CD4-positive, alpha-beta T cell treated with Interleukin-2 at 100 ng/mL for 4 hours (primary cell): ENCODE measurements around the gene R3HCC1L.
"Not testable (repeated sequence)": the region's sequence is repeated elsewhere in the genome, so short reads cannot be mapped to it uniquely, and the experiment has no call there.

Source experiments
- DNase-seq: peaks from one replicate; pipeline ENCODE4 v3.0.0-alpha.2; 2020; ENCODE audit warnings: low spot score

R3HCC1L gene

DNA sequence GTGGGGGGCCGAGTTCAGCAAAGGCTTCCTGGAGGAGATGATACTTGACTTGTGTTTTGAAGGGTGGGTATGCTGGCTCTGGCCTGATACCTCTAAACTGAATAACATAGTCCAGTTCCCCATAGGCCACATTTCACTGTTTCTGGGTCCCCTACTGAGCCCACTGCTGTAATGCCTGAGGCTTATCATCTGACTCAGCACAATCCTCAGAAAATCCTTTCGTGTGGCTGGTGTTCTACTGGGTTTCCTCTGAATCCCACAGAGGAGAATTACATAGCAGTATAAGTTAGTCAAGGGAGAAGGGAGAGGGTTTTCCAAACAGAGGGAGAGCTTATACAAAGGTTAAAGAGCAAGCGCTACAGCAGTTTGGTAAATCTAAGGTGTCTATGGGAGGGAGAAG is 2.8 kb upstream of the R3HCC1L start:
- DNase-seq, result no peak

DNA sequence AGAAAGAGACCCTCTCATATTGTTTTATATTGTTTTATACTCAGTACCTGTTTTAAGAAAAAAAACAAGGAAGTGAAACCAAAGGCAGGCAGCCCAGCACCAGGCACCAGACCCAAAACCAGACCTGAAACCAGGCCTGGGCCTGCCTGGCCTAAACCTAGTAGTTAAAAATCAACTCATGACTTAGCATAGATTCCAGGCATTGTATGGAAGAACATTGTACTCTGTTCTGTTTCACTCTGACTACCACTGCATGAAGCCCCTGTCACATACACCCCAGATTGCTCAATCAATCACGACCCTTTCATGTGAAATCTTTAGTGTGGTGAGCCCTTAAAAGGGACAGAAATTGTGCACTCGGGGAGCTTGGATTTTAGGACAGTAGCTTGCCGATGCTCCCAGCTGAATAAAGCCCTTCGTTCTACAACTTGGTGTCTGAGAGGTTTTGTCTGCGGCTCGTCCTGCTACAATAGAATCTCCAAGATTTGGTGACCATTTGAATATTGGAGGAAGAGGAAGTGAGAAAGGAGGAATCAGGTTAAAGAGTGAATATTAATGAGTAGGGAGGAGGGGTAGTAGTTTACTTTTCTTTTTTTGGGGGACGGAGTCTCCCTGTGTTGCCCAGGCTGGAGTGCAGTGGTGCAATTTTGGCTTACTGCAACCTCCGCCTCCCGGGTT is 1.2 kb upstream of the R3HCC1L start:
- DNase-seq, result not testable (repeated sequence)

DNA sequence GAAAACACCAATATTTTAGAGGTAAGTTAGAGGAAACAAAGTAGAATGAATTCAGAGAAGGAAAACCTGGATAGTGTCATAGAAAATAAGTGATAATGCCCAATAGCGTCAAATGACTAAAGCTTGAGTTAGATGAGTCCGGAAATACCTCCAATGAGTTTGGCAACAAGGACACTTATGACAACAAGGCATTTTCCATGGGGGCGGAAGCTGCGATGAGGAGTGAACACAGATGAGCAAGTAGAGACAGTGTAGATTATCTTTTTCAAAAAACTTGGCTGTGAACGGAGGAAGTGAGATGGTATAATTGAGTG is 383 bp upstream of the R3HCC1L start:
- no peak for DNase-seq

DNA sequence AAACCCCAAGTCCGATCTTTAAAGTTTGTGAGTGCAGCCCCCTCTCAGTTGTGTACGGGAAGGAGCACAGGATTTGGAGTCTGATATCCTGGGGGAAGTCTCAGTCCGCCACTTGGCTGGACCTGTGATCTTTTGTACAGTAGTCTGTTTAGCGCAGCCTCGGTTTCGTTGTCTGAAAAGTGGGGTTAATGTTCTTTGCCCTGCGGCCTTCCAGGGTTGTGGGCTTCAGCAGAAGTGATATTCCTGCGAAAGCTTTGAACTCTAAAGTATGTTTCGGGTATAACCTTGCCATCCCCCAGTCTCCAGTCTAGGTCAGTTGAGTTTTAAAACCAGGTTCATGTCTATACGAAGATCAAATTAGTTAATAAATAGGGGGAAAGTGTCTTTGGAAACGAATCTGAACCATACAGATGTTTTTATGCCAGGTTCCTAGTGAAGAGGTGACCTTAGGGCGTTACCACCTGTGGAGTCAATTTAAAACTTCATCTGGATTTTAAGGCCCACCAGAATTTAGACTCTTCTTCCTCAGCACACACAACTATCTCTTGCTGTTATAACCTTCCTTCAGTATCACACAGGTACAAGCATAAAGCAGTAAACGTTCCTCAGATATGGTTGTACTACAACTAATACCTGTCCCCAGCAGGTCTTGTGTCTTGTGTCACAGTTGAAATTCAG is 904 bp downstream of the R3HCC1L start:
- DNase-seq, result no peak

DNA sequence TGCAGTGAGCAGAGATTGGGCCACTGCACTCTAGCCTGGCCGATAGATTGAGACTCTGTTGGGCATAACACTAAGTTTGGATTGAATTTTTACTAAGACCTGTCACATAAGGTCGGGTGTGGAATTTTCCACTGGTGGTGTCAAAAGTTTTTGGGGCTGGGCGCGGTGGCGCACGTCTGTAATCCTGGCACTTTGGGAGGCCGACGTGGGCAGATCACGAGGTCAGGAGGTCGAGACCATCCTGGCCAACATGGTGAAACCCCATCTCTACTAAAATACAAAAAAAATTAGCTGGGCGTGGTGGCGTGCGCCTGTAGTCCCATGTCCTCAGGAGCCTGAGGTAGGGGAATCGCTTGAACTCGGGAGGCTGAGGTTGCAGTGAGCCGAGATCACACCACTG is 2.3 kb downstream of the R3HCC1L start:
- not testable (repeated sequence) for DNase-seq

DNA sequence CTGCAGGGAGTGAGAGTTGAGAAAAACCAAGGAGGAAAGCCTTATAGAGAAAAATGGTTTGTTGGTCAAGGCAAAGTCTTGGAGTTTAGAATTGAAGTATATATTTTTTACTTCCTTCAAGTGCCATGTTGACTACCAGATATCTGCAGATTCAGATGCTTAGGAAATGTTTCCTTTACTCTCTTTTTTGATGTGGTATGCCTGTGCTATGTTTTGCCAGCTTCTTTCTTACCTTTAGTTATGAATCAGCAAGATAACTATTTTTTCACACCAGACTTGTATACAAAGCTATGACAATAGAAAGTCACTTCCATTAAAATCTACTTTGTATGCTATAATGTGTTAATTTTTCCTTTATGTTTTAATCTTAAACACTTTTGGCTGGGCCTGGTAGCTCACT is 3.6 kb downstream of the R3HCC1L start:
- DNase-seq, result peak; percentile 24

DNA sequence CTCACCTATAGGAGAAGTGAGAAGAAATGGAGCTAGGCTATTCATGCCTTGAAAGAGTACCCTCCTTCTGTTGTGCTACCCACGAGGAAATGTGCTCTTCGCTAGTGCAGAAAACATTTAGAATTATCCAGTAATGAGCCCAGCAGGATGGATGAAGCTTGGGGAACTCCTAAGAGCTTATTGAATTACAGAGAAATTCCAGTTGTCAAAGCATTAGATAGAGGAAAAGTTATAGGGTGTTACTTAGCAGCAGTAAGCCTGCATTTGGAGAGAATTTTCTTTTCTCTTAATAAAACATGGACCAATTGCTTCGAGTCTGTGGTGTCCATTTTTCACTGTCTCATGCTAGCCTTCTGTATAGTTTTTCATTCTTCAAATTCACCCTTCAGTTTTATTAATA is 5.0 kb downstream of the R3HCC1L start:
- DNase-seq, result no peak

DNA sequence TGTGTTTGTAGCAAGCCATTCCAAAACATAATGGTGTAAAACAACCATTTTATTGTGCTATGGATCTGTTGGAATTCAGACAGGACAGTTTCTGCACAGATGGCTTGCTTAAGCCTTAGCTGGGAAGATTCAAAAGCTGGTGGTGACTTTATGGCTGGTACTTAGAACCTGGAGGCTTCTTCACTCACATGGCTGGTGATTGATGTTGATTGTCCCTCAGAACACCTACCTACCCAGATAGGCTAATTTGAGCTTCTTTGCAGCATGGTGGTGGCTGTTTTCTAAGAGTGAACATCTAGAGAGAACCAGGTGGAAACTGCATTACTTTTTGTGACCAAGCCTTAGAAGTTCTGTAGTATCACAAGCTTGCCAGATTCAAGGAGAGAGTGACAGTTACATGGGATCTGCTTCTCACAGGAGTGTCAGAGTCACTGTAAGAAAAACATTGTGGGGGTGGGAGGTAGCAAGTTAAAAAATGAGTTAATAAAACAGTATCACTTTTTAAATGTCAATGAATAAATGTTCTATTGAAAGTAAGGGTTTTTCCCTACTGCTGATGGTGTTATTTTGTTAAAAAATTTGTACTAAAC is 7.1 kb downstream of the R3HCC1L start:
- DNase-seq, result no peak

DNA sequence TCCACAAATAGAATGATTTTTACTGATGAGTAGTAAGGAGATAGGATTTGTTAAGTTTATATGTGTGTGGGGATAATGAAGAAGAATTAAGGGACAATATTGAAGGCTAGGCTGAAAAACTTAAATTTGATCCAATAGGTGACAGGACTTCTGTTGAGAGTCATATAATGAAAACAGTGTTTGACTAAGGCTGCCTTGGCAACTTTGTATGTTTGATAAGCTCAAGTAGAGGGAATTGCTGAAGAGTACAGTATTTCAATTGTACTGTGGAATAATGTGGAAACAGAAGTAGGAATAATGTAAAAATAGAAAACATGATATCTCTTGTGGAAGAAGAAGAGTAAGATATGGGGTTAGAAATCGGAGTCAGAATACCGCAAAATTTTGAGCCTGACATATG is 10.5 kb downstream of the R3HCC1L start:
- no peak for DNase-seq

DNA sequence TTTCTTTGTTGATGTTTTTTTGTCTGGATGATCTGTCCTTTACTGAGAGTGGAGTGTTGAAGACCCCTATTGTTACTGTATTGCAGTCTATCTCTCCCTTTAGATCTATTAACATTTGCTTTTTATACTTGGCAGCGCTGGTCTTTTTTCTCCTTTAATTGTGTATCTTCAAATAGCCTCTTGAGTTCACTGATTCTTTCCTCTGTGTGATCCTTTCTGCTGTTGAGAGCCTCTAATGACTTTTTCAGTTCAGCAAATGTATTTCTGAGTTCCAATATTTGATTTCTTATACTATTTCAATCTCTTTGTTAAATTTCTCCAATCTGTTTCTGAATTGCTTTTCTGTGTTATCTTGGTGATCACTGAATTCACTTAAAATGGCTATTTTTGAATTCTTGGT is 15.4 kb downstream of the R3HCC1L start:
- DNase-seq, result no peak

DNA sequence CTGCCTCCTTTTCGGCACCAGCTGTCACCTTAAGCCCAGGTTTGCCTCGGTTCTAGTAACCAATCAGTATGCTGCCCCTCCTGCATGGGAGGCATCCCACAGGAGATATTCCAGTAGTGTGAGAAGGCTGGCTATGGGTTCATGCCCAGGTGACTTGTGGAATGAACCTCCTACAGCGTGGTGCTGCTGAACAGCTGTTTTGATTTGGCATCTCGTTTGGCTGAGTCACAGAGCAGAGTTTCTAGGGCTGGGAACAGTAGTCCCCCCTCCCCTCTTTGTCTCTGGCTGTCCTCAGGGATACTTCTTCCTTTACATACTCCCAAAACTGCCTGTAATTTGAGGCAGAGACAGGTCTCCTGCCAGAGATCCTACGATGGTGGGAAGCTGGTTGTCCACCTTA is 16.1 kb downstream of the R3HCC1L start:
- DNase-seq, result no peak

DNA sequence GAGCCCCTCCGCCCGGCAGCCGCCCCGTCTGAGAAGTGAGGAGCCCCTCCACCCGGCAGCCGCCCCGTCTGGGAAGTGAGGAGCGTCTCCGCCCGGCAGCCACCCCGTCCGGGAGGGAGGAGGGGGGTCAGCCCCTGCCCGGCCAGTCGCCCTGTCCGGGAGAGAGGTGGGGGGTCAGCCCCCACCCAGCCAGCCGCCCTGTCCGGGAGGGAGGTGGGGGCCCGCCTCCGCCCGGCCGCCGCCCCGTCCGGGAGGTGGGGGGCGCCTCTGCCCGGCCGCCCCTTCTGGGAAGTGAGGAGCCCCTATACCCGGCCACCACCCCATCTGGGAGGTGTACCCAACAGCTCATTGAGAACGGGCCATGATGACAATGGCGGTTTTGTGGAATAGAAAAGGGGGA is 18.3 kb downstream of the R3HCC1L start:
- not testable (repeated sequence) for DNase-seq

DNA sequence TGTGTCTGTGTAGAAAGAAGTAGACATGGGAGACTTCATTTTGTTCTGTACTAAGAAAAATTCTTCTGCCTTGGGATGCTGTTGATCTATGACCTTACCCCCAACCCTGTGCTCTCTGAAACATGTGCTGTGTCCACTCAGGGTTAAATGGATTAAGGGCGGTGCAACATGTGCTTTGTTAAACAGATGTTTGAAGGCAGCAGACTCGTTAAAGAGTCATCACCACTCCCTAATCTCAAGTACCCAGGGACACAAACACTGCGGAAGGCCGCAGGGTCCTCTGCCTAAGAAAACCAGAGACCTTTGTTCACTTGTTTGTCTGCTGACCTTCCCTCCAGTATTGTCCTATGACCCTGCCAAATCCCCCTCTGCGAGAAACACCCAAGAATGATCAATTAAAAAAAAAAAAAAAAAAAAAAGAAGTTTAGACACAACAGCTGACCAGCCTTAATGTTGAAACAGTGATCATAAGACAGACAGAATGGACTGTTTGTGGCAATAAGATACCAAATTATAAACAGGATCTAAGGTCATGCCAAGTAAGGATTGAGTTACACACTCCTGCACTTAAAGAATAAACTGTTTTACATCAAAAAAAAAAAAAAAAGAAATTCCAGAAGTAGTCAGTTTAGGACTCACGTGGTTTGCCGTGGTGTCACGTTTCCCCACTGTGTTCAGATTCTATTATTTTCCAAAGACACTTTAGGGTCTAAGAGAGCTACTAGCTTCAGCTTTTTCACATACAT is 18.9 kb downstream of the R3HCC1L start:
- not testable (repeated sequence) for DNase-seq

DNA sequence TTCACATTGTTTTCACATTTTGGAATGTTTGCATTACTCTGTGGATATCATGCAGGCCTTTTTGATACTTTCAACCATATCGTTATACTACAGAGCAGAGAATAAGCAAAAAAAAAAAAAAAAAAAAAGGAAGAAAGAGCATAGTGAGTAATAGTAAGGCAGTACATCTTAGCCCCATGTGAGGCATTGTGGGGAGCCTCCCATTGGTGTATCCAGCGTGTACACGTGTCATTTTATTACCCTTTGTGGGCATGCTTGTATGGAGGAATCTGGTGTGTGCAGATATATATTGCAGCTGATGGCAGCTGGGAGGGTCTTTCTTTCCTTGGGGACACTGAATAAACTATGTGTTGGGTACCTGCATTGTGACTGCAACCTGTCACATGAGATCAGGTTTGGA is 19.6 kb downstream of the R3HCC1L start:
- DNase-seq, result no peak

DNA sequence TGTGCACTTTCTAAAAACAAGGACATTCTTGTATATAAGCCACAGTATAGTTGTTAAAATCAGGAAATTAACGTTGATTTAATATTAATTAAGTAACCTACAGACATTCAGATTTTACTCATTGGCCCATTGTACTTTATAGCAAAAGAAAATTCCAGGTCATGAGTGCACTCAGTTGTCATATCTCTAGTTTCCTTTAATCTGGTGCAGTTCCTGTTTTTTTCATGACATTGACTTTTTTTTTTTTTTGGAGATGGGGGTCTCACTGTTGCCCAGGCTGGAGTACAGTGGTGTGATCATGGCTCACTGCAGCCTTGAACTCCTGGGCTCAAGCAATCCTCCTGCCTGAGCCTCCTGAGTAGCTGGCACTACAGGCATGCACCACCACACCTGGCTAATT is 24.1 kb downstream of the R3HCC1L start:
- DNase-seq, result no peak

DNA sequence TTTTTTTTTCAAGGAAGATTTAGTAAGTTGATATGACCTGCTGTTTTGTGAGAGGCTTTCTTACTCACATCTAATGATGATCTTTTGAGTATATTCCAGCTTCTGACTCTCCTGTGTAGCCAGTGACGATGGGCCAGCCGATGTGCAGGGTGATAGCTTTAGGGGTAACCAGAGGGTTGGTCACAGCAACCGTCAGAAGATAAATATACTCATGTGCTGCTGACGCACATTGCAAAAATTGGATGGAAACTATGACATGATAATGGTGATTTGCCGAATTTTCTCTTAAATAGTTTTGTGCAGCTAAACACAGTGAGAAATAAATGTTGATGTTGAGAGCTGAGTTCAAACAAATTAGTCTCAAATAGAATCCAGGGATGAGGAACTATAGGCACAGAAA is 29.5 kb downstream of the R3HCC1L start:
- no peak for DNase-seq

DNA sequence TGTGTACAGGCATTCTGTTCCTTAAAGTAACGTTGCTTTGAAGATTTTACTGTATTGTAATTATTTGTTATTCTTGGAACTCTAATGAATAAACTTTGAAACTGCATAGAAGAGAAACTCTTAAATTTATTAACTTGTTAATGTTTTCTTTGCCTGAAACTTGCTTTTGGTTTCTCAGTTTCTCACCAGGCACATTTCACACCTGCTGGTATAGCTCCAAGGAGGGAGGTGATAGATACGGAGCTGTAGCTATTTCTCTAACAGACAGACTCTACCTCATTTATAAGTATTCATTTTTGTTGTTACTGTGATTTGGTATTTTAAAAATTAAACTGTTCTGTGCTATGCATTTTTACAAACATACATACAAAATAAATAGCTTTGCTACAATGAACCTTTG is 32.7 kb downstream of the R3HCC1L start:
- DNase-seq, result no peak

DNA sequence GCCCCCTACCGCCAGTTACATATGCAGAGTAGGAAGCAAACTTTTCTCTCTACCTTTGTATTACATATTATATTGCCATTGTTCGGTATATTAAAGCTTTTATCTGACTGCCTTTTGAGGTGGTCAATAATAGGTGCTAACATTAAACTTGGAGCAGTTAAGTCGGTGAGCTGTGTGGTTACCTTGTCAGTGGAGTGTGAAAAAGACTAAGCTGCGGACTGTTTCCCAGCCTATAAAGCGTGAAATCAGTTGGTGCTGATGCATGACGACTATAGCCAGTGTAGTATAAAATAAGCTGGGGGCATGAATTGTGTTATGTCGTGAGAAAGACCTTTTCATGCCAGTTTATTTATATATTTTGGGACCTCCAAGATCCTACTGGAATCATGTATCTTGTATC is 33.7 kb downstream of the R3HCC1L start:
- DNase-seq, result no peak

DNA sequence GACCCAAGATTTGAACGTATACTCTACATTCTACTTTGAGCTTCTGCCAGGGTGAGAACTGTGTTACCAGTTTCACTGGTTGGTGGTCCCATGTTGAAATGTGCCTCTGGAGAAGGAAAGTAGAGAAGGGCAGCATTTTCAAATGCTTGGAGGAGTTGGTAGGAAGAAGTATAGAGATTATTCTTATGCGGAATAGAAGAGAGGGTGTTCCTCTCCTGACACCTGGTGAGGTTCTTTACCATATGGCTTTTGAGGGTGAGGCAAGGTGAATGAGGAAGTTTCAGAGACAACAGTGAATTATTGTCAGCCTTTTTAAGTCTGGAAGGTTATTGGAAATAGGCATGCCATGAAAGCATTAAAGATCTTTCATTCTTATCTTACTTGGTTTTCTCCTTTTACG is 34.3 kb downstream of the R3HCC1L start:
- DNase-seq, result no peak

DNA sequence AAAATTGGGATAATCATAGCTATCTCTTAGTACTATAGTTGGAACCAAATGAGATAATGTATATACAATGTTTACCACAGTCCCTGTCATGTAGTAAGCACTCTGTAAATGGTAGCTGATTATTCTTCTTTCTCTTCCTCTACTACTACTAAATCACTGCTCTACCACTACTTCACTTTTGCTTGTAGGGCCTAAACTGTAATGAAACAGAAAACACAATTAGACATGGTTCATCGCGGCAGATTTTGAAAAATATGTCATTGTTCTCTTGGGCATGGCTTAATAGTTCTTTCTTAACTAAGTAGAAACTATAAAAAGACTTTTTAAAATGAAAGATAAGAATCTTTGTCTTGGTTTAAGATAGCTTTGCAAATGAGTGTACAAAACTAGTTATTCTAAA is 34.9 kb downstream of the R3HCC1L start:
- no peak for DNase-seq

DNA sequence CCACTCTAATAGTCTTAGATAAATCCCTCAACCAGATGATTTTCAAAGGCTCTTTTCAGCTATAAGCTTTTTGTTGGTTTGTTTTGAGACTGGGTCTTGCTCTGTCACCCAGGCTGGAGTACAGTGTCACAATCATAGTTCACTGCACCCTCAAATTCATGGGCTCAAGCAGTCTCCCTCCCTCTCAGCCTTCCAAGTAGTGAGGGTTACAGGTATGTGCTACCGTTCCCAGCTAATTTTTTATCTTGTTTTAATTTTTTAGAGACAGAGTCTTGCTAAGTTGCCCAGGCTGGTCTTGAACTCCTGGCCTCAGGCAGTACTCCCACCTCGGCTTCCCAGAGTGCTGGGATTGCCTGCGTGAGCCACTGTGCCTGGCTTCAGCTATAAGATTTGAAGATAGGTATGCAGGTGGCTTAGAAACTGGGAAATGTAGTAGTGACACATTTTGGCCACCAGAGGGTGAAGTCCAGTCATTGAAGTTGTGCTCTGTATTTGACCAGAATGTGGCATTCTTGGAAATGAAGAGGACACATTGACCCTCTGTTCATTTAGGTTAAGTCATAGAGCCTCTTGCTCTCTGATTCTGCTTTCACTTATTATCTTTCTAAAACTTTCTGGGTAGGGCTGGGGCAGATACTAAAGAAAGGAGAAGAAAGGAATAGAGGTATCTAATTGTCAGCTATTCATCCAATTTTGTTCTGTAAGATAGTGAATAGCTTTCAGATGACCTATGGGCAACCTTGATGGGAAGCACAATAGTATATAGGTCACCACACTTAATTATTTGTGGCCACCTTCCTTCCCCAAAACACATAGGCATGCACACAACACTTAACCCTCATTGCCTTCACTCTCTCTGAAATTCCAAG is 36.0 kb downstream of the R3HCC1L start:
- peak; percentile 48 for DNase-seq

DNA sequence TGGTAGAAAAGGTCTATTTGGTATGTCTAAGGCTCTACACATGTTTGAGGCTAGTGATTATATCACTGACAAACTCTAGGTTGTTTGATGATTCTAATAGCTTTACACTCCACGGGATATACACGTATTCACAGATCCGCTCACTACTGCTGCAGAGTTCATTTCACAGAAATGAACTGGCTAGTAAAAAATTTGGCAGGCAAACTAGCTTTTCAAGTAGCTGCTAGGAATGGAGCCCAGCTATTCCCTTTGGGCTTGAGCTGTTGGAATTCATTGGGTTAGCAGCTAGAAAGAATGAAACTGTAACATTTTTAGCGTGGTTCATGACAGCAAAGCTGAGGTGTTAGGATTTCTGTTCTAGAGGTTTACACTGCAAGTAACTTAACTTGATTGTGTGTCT is 37.6 kb downstream of the R3HCC1L start:
- no peak for DNase-seq
